Jurkat, Clone E6-1 (cell line): ENCODE data around the gene TEX54.

Experiments
- DNase-seq: peaks from one replicate; pipeline ENCODE4 v3.0.0-alpha.2; 2011; ENCODE audit warnings: low read depth, low spot score
- H3K4me3 ChIP-seq: 2 replicates; pipeline ENCODE4 v1.5.1; 2011; ENCODE audit warnings: mild to moderate bottlenecking, low read length, control low read depth, moderate library complexity

TEX54 gene

DNA sequence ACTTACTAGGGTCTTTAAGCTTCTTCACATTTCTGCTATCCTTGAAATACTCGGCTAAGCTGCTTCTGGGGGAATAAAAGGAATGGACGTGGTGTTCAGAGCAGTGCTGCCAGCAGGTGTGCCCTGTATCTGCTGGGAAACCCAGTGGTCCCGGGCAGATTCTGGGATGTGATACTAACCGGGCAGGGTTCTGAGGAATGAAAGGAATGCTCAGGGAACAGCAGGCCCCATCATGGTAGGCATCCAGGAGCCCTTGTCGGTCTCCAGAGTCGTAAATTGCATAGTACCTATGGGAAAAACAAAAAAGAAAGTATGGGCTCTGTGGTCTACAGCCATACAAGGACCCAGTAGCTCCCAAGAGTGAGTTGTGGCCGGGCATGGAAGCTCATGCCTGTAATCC is 36.4 kb downstream of the TEX54 start:
- no peak for DNase-seq
- H3K4me3 ChIP-seq = no peak overlapping the region

DNA sequence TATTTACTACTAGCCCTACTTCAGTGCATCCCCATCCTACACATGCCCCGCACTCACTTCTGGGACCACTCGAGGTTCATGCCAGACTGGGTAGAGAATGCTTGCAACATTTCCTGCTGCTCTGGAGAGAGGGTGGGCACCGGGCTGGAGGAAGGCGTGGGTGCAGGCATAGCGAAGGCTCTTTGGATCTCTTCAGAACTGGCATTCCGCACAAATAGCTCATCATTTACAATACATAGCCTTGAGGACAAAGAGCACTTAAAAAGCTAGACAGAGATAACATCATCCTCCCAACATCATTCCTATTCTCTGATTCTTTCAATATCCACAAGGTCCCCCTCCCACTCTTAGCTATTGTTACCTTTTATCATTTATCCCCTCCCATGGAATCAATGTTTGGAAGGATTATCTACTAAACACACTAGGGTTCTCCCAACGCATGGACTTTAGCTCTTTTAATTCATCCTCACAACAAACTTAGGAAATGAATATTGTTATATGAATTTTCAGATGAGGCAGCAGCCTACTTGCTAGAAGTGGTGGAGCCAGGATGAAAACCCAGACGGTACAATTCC is 38.4 kb downstream of the TEX54 start:
- DNase-seq = no peak
- H3K4me3 ChIP-seq = no peak overlapping the region

DNA sequence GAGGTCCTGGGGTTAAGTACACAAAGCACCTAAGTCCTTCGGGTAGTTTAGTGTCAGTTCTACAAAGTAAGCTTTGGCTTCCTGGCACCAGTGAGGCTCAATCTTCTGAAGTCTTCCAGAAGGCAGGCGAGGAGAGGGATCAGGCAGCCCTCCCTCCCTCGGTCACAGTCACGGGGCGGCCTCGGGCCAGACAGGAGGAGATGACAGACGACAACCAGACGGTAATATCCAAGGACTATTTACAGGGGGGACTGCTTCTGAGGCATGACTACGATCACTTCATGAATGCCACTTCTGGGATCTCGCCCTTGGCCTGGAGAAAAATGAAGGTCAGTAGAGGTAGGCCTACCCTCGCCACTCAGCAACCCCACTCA is 40.5 kb downstream of the TEX54 start:
- DNase-seq = no peak
- H3K4me3 ChIP-seq = peak overlapping the region; percentile 90

DNA sequence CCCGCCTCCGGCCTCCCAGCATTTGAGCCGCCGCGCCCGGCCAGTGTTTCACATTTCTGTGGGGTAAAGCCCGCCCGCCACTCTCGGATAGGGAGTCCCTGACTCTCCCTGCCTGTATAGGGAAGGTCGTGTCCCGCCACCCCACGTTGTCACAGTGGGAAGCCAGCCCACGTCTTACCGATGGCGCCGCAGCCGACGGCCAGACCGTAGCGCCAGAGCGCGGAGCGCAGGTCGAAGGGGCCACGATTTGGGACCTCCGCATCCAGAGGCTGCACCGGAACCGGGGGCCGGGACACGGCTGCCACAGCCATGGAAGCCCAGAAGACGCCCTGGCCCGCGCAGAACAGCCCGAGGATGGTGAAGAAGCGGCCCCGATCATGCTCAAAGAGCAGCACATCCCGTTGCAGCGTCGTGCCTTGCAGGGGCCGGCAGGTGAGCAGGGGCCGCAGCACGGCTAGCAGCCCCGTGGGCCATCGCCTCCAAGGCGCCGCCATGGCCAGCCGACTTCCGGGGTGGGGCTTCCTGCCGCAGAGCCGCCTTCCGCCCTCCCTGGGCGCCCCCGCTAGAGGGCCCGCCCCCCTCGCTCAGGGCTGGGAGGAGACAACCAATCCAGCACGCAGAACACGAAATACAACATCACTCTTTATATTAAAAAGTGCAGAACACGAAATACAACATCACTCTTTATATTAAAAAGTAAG is 41.0 kb downstream of the TEX54 start, which contains the start of gene TMEM223:
TSS of gene TMEM223 (minus strand) at position 506 of the 701 bp plus-strand sequence. CDS start at position 494, 12 bp downstream.
- peak within 1 kb of the TSS; percentile 90 for H3K4me3 ChIP-seq
- DNase-seq = peak; percentile 63

DNA sequence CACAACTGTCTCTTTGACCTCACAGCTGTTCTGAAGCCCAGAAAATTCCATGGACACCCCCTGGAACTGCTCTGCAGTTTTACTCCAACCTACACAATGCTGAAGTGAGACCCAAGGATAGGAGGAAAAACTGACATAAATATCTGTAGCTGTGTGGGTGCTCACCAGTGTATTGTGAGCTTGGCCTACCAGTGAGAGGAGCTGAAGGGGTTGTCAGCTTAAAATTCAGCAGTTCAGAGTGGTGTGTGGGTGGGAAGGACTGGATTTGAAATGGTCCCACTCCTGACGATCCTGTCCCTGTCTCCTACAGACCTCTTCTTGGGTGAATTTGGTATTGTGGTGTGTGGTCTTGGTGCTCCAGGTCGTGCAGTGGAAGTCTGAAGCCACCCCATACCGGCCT is 43.1 kb downstream of the TEX54 start:
- no peak overlapping the region for H3K4me3 ChIP-seq
- DNase-seq = no peak

GRCh38 chr11:62788991-62789390 is 43.6 kb downstream of the TEX54 start:
- no peak overlapping the region; the same call in 1 of the 2 replicates for H3K4me3 ChIP-seq
- no peak for DNase-seq

DNA sequence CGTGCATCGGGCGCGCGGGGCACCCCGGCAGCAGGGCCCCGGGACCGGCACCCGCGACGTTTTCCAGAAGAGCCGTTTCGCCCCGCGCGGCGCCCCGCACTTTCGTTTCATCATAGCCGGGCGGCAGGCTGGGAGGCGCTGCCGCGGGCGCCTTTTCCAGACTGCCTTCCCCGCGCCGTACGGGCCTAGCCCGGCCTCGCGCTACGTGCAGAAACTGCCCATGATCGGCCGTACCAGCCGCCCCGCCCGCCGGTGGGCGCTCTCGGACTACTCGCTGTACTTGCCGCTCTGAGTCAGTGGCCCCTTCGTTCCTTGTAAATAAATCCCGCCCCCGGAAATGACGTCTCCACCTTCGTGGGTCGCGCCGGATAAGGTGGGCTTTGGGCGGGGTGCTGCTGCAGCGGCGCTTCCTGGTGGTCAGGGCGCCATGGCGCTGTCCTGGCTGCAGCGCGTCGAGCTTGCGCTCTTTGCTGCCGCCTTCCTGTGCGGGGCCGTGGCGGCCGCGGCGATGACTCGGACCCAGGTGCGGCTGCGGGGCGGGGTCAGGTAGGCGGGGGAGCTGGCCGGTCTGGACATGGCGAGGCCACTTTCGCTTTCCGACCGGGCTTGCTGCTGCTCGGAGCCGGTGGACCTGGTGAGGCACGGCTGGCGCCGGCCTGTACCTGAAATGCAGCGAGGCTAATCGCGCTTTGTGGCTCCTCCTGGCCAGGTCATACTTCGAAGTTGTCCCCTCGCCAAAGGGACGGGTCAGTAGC is 45.5 kb downstream of the TEX54 start, which contains the start of gene TMEM179B:
TSS of gene TMEM179B (plus strand) at position 398 of the 755 bp plus-strand sequence. CDS start at position 428, 30 bp downstream.
- DNase-seq = peak; percentile 97
- peak within 1 kb of the TSS; percentile 97 for H3K4me3 ChIP-seq

GRCh38 chr11:62786318-62787004 is 46.2 kb downstream of the TEX54 start:
- DNase-seq = peak; percentile 63
- peak overlapping the region; percentile 97 for H3K4me3 ChIP-seq

DNA sequence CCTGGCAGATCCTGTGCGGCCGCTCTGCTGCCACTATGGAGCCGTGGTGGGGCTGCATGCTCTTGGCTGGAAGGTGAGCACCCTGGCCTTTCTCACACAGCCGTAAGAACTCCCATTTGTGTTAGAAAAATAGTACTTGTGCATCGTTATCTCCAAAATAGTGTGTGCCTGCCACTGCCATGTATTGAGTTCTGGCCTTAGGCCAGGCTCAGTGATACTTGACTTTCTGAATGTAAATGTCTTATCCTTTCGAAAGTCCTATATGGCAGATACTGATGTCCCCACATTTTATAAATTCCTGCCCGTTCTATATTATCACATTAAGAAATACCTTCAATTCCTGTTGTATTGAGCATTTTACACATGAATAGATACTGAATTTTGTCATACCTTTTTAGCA is 49.9 kb downstream of the TEX54 start:
- no peak for DNase-seq

More for the DNA sequence above, 49.9 kb downstream of the TEX54 start:
- no peak overlapping the region for H3K4me3 ChIP-seq
